NB4 (cell line): ENCODE data around the gene IGSF9B.

Experiments used
- POLR2A ChIP-seq: IDR thresholded peaks from 2 replicates; pipeline ENCODE4 v1.6.1; 2011; ENCODE audit warnings: mild to moderate bottlenecking; ENCODE audit not compliant: insufficient read length; ENCODE audit errors: extremely low read depth
- TF ChIP-seq, protein P1 (sequence below): IDR thresholded peaks from one replicate; pipeline ENCODE4 v1.5.1; 2012; ENCODE audit warnings: low read depth, low read length

DNA sequence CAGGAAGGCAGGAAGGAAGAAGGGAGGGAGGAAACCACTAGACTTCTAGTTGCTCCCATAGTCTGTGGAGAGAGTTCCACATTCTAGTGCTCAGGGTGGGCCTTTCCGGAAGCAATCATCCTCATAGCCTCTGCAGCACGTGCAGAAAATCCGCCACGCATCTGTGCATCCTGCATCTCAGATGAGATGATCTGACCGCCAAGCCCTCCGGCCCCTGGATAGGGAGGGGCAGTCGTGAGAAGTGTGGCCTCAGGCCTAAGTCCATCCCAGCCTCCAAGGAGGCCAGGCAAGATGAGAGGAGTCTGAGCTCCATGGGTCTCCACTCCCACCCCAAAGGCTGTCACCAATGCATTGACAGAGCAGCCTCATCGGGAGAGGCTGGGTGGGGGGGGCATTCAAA is 30.4 kb upstream of the IGSF9B start:
- TF ChIP-seq, protein P1, sequence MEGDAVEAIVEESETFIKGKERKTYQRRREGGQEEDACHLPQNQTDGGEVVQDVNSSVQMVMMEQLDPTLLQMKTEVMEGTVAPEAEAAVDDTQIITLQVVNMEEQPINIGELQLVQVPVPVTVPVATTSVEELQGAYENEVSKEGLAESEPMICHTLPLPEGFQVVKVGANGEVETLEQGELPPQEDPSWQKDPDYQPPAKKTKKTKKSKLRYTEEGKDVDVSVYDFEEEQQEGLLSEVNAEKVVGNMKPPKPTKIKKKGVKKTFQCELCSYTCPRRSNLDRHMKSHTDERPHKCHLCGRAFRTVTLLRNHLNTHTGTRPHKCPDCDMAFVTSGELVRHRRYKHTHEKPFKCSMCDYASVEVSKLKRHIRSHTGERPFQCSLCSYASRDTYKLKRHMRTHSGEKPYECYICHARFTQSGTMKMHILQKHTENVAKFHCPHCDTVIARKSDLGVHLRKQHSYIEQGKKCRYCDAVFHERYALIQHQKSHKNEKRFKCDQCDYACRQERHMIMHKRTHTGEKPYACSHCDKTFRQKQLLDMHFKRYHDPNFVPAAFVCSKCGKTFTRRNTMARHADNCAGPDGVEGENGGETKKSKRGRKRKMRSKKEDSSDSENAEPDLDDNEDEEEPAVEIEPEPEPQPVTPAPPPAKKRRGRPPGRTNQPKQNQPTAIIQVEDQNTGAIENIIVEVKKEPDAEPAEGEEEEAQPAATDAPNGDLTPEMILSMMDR = no peak
- TF ChIP-seq POLR2A = no peak
